Germinal center (tissue), 1 donor: ENCODE measurements around the gene SUSD2.
"Not testable (repeated sequence)": the region's sequence is repeated elsewhere in the genome, so short reads cannot be mapped to it uniquely, and the experiment has no call there.

Experiments
- DNase-seq: peaks from one replicate; pipeline ENCODE4 v3.0.0; 2012; ENCODE audit warnings: mixed read lengths, low spot score

SUSD2 gene

GRCh38 chr22:24181088-24181995 lies at the start of gene SUSD2:
Gene SUSD2, plus strand, starts transcription at chr22:24181487. Its CDS starts 33 bp downstream, at chr22:24181520.
- no peak for DNase-seq

GRCh38 chr22:24133187-24133965 lies 47.9 kb upstream of the SUSD2 start:
- no peak for DNase-seq

GRCh38 chr22:24134090-24134846 lies 47.0 kb upstream of the SUSD2 start:
- DNase-seq: peak; percentile 39

GRCh38 chr22:24136533-24136932 lies 44.8 kb upstream of the SUSD2 start:
- DNase-seq: not testable (repeated sequence)

GRCh38 chr22:24137595-24137994 lies 43.7 kb upstream of the SUSD2 start:
- no peak for DNase-seq

GRCh38 chr22:24138649-24139420 lies 42.5 kb upstream of the SUSD2 start:
- DNase-seq: no peak

- no peak for DNase-seq
These were observed 40.9 kb upstream of the SUSD2 start for GRCh38 chr22:24140357-24140756.

- no peak for DNase-seq
These were observed 39.7 kb upstream of the SUSD2 start for GRCh38 chr22:24141586-24141985.

GRCh38 chr22:24142241-24142640 lies 39.0 kb upstream of the SUSD2 start:
- DNase-seq: no peak

- no peak for DNase-seq
These were observed 38.5 kb upstream of the SUSD2 start for GRCh38 chr22:24142831-24143230.

GRCh38 chr22:24144056-24144777 lies 37.1 kb upstream of the SUSD2 start:
- DNase-seq: no peak

- no peak for DNase-seq
These were observed 36.6 kb upstream of the SUSD2 start for GRCh38 chr22:24144778-24145085.

GRCh38 chr22:24145446-24146193 lies 35.7 kb upstream of the SUSD2 start:
- DNase-seq: no peak

- peak; percentile 53 for DNase-seq
These were observed 35.1 kb upstream of the SUSD2 start for GRCh38 chr22:24146194-24146616.

- no peak for DNase-seq
These were observed 34.4 kb upstream of the SUSD2 start for GRCh38 chr22:24146791-24147353.

GRCh38 chr22:24147666-24148065 lies 33.6 kb upstream of the SUSD2 start:
- no peak for DNase-seq

GRCh38 chr22:24148266-24149197 lies 32.8 kb upstream of the SUSD2 start:
- no peak for DNase-seq

GRCh38 chr22:24149198-24149590 lies 32.1 kb upstream of the SUSD2 start:
- DNase-seq: no peak

- DNase-seq: no peak
These were observed 27.9 kb upstream of the SUSD2 start for GRCh38 chr22:24153353-24153752.
